ENCODE data around the gene SRSF11. TPM values are rescaled to one million over a fixed set of nuclear protein-coding genes. Genes with fewer than 3 reads are reported as not detected.

SRSF11 gene
- total and polyA plus RNA-seq, 4 donors, result 76.9 to 331 (median 137) TPM

DNA sequence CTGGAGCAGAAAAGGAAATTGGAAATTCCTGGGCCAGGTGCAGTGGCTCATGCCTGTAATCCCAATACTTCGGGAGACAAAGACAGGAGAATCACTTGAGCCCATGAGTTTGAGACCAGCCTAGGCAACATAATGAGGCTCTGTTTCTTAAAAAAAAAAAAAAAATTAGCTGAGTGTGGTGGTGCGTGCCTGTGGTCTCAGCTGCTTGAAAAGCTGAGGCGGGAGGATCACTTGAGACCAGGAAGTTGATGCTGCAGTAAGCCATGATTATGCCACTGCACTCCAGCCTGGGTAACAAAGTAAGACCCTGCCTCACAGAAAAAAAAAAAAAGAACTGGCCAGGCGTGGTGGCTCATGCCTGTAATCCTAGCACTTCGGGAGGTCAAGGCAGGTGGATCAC, 56.7 kb downstream of the SRSF11 start:
- WGBS, 2 donors, result 95 to 98% methylated on average over 5 of the region's 5 CpGs
- no peak for ATAC-seq (ENCODE audit: insufficient read depth, low FRiP score)
- Histone ChIP-seq H3K4me3 (no peak overlapping the region), H3K27ac (ENCODE audit: low read depth in 1 of 2, low read length in 1 of 2) (no peak overlapping the region), H3K9me3 (ENCODE audit: control insufficient read depth in 4 of 4, insufficient read depth in 3 of 4, low read length in 3 of 4) (no peaks in the 10 kb centered on the region), H3K4me1 (ENCODE audit: control insufficient read depth in 5 of 5, insufficient read depth in 5 of 5, low read length in 5 of 5) (no peaks in the 10 kb centered on the region), H3K9ac (ENCODE audit: insufficient read depth in 1 of 2, low read length in 2 of 2) (no peak overlapping the region), H3K36me3 (ENCODE audit: control insufficient read depth in 4 of 4, insufficient read depth in 4 of 4, low read length in 4 of 4) (peaks cover 2 to 16% (median 8%) of the 10 kb centered on the region in 4 donors), H3K27me3 (ENCODE audit: control insufficient read depth in 3 of 3, insufficient read depth in 3 of 3, low read length in 2 of 3) (no peaks in the 10 kb centered on the region)
- no peak for DNase-seq
- TF ChIP-seq, protein P1, sequence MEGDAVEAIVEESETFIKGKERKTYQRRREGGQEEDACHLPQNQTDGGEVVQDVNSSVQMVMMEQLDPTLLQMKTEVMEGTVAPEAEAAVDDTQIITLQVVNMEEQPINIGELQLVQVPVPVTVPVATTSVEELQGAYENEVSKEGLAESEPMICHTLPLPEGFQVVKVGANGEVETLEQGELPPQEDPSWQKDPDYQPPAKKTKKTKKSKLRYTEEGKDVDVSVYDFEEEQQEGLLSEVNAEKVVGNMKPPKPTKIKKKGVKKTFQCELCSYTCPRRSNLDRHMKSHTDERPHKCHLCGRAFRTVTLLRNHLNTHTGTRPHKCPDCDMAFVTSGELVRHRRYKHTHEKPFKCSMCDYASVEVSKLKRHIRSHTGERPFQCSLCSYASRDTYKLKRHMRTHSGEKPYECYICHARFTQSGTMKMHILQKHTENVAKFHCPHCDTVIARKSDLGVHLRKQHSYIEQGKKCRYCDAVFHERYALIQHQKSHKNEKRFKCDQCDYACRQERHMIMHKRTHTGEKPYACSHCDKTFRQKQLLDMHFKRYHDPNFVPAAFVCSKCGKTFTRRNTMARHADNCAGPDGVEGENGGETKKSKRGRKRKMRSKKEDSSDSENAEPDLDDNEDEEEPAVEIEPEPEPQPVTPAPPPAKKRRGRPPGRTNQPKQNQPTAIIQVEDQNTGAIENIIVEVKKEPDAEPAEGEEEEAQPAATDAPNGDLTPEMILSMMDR (IDR thresholded peaks at IDR 0.05; ENCODE audit: control extremely low read depth, extremely low read depth), result no peak

DNA sequence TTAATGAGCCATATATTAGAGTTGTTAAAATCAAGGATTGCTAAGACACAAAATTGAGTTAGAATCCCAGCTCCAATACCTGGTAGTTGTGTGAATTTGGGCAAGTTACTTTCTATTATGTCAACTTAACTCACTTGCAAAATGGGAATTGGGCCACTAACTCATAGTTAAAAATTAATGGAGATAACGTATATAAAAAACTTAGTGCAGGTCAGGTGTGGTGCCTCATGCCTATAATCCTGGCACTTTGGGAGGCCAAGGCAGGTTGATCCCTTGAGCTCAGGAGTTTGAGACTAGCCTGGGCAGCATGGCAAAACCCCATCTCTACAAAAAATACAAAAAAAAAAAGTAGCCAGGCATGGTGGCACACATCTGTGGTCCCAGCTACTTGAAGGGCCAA, 57.5 kb downstream of the SRSF11 start:
- Histone ChIP-seq H3K27ac (ENCODE audit: low read depth in 1 of 2, low read length in 1 of 2) (no peak overlapping the region), H3K27me3 (ENCODE audit: control insufficient read depth in 3 of 3, insufficient read depth in 3 of 3, low read length in 2 of 3) (no peaks in the 10 kb centered on the region), H3K4me3 (no peak overlapping the region), H3K36me3 (ENCODE audit: control insufficient read depth in 4 of 4, insufficient read depth in 4 of 4, low read length in 4 of 4) (peaks cover 2 to 12% (median 7%) of the 10 kb centered on the region in 4 donors), H3K4me1 (ENCODE audit: control insufficient read depth in 5 of 5, insufficient read depth in 5 of 5, low read length in 5 of 5) (no peaks in the 10 kb centered on the region), H3K9ac (ENCODE audit: insufficient read depth in 1 of 2, low read length in 2 of 2) (no peak overlapping the region), H3K9me3 (ENCODE audit: control insufficient read depth in 4 of 4, insufficient read depth in 3 of 4, low read length in 3 of 4) (no peaks in the 10 kb centered on the region)
- TF ChIP-seq, protein P1 (IDR thresholded peaks at IDR 0.05; ENCODE audit: control extremely low read depth, extremely low read depth), result no peak
- ATAC-seq (ENCODE audit: insufficient read depth, low FRiP score) (no peak), DNase-seq (no peak)
- WGBS, 2 donors, result 94 to 100% methylated on average over 1 of the region's 1 CpG

DNA sequence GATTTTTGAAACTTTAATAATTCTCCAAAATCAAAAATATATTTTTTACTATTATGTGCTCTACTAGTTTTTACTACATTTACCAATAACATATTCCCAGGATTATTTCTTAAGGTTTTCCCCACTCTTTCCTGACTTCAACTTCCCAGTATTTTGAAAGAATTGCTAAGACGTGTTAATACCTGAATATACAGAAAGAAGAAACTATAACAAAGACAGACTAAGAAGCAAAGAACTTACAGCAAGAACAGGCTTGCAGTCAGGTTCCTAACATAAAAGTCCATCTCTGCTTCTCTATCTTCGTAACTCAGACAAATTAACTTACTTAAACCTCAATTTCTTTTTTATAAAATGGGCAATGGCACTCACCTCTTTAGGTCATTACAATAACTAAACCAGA, 63.2 kb downstream of the SRSF11 start:
- Histone ChIP-seq H3K4me3 (no peak overlapping the region), H3K27me3 (ENCODE audit: control insufficient read depth in 3 of 3, insufficient read depth in 3 of 3, low read length in 2 of 3) (no peaks in the 10 kb centered on the region), H3K9ac (ENCODE audit: insufficient read depth in 1 of 2, low read length in 2 of 2) (no peak overlapping the region), H3K27ac (ENCODE audit: low read depth in 1 of 2, low read length in 1 of 2) (no peak overlapping the region), H3K4me1 (ENCODE audit: control insufficient read depth in 5 of 5, insufficient read depth in 5 of 5, low read length in 5 of 5) (no peaks in the 10 kb centered on the region), H3K9me3 (ENCODE audit: control insufficient read depth in 4 of 4, insufficient read depth in 3 of 4, low read length in 3 of 4) (no peaks in the 10 kb centered on the region), H3K36me3 (ENCODE audit: control insufficient read depth in 4 of 4, insufficient read depth in 4 of 4, low read length in 4 of 4) (peaks cover 0 to 10% (median 6%) of the 10 kb centered on the region in 4 donors)
- 87 to 89% methylated on average over 2 of the region's 2 CpGs for WGBS, 2 donors
- TF ChIP-seq, protein P1 (IDR thresholded peaks at IDR 0.05; ENCODE audit: control extremely low read depth, extremely low read depth), result no peak
- no peak for DNase-seq
- no peak for ATAC-seq (ENCODE audit: insufficient read depth, low FRiP score)

DNA sequence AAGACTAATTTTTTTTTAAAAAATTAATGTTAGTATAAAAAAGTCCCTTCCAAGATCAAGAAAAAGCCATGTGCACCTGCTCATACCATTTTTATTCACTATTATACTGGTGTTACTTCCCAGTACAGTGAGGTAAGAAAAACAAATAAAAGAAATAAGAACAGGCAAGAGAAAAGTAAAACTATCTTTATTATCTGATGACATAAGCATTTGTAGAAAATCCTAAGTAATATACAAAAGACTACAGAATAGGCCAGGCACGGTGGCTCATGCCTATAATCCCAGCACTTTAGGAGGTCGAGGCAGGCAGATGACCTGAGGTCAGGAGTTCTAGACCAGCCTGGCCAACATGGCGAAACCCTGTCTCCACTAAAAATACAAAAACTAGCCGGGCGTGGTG, 65.3 kb downstream of the SRSF11 start:
- Histone ChIP-seq H3K9ac (ENCODE audit: insufficient read depth in 1 of 2, low read length in 2 of 2) (no peak overlapping the region), H3K4me3 (no peak overlapping the region), H3K27ac (ENCODE audit: low read depth in 1 of 2, low read length in 1 of 2) (no peak overlapping the region), H3K9me3 (ENCODE audit: control insufficient read depth in 4 of 4, insufficient read depth in 3 of 4, low read length in 3 of 4) (no peaks in the 10 kb centered on the region), H3K4me1 (ENCODE audit: control insufficient read depth in 5 of 5, insufficient read depth in 5 of 5, low read length in 5 of 5) (no peaks in the 10 kb centered on the region), H3K27me3 (ENCODE audit: control insufficient read depth in 3 of 3, insufficient read depth in 3 of 3, low read length in 2 of 3) (no peaks in the 10 kb centered on the region), H3K36me3 (ENCODE audit: control insufficient read depth in 4 of 4, insufficient read depth in 4 of 4, low read length in 4 of 4) (peaks cover 6 to 10% (median 7%) of the 10 kb centered on the region in 4 donors)
- DNase-seq, result no peak
- 93 to 94% methylated on average over 5 of the region's 5 CpGs for WGBS, 2 donors
- TF ChIP-seq, protein P1 (IDR thresholded peaks at IDR 0.05; ENCODE audit: control extremely low read depth, extremely low read depth), result no peak
- ATAC-seq (ENCODE audit: insufficient read depth, low FRiP score), result no peak

Measured in lung (tissue), 12 donors.